Suprapubic skin (tissue), 4 donors: ENCODE data around the gene OR7A10. TPM values are rescaled to one million over a fixed set of nuclear protein-coding genes. Genes with fewer than 3 reads are reported as not detected.

Experiments
- DNase-seq, 2 donors: peaks; one replicate each; pipeline ENCODE4 v3.0.0-alpha.2; 2019; ENCODE audit warnings: low spot score in 2 of 2
- H3K27ac ChIP-seq: fragments of 200-600 bp; sonication (generic); one replicate; pipeline ENCODE4 v1.5.1; 2019
- H3K27me3 ChIP-seq: fragments of 200-600 bp; sonication (generic); one replicate; pipeline ENCODE4 v1.5.1; 2019
- H3K36me3 ChIP-seq: fragments of 200-600 bp; sonication (generic); one replicate; pipeline ENCODE4 v1.5.1; 2019
- H3K4me1 ChIP-seq: fragments of 200-600 bp; sonication (generic); one replicate; pipeline ENCODE4 v1.5.1; 2019
- H3K4me3 ChIP-seq: fragments of 200-600 bp; sonication (generic); one replicate; pipeline ENCODE4 v1.5.1; 2019; ENCODE audit warnings: mild to moderate bottlenecking
- H3K9me3 ChIP-seq: fragments of 200-600 bp; sonication (generic); one replicate; pipeline ENCODE4 v1.5.1; 2019
- EP300 ChIP-seq: sonication (generic); formaldehyde crosslinking; IDR thresholded peaks from one replicate; pipeline ENCODE4 v1.6.1; 2017; ENCODE audit warnings: antibody characterized with exemption
- POLR2A ChIP-seq, 2 donors: fragments of 450-650 bp; IDR thresholded peaks; one replicate each; pipeline ENCODE4 v1.6.1; 2017; ENCODE audit warnings: antibody characterized with exemption in 2 of 2, mild to moderate bottlenecking in 2 of 2, moderate library complexity in 2 of 2
- POLR2AphosphoS5 ChIP-seq, 3 donors: sonication (generic); formaldehyde crosslinking; IDR thresholded peaks; one replicate each; pipeline ENCODE4 v1.6.1; 2017; ENCODE audit warnings: antibody characterized with exemption in 3 of 3
- WGBS: methylation state at CpG from one replicate; pipeline ENCODE4 v1.1.5; 2018; 5-methylcytosine and 5-hydroxymethylcytosine counted together
- total RNA-seq, 4 donors: library from RNA; depleted of rRNA; stranded (reverse); fragments of >200 nt; gene quantifications; one replicate each; pipeline ENCODE4 v1.1.0, GENCODE V29; 2016
- TF ChIP-seq, protein P1 (sequence below), 2 donors: fragments of 200-600 bp in 1 of 2; fragments of 450-650 bp in 1 of 2; sonication (generic) in 1 of 2; IDR thresholded peaks; one replicate each; pipeline ENCODE4 v1.5.1; 2016 to 2019; ENCODE audit warnings: antibody characterized with exemption in 2 of 2, mild to moderate bottlenecking in 1 of 2, moderate library complexity in 1 of 2

The OR7A10 gene
- total RNA-seq, result not detected

DNA sequence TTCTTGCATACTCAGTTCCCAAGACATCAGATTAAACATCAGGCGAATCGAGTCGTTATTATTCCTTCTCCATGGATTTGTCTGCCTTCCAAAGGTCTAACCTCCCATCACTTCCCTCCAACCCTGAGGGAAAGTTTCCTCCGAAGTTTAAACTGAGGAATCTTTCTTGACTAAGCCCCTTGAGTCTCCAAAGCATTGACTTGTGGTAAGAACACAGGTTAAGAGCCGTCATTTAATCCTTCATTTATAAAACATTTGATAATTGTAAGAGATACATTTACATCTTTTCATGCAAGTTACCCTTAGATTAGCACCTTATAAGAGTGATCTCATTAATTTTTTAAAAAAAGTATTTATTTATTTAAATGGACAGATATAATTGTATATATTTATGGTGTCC, at the start of gene OR7A10:
OR7A10 (minus strand) TSS at position 101 of the 400 bp plus-strand sequence. CDS start 7,045 bp downstream, outside the sequence.
- WGBS, result 77% methylated on average over 5 of the region's 5 CpGs
- Histone ChIP-seq H3K4me1 (no peaks in the 10 kb centered on the region), H3K9me3 (no peaks in the 10 kb centered on the region), H3K27me3 (peaks cover 14% of the 10 kb centered on the region), H3K4me3 (no peak within 1 kb of the TSS), H3K27ac (no peak within 1 kb of the TSS), H3K36me3 (no peaks in the 10 kb centered on the region)
- TF ChIP-seq EP300 (no peak), POLR2A (IDR thresholded peaks at IDR 0.05) (no peak), POLR2AphosphoS5 (IDR thresholded peaks at IDR 0.05) (no peak)
- TF ChIP-seq, protein P1, sequence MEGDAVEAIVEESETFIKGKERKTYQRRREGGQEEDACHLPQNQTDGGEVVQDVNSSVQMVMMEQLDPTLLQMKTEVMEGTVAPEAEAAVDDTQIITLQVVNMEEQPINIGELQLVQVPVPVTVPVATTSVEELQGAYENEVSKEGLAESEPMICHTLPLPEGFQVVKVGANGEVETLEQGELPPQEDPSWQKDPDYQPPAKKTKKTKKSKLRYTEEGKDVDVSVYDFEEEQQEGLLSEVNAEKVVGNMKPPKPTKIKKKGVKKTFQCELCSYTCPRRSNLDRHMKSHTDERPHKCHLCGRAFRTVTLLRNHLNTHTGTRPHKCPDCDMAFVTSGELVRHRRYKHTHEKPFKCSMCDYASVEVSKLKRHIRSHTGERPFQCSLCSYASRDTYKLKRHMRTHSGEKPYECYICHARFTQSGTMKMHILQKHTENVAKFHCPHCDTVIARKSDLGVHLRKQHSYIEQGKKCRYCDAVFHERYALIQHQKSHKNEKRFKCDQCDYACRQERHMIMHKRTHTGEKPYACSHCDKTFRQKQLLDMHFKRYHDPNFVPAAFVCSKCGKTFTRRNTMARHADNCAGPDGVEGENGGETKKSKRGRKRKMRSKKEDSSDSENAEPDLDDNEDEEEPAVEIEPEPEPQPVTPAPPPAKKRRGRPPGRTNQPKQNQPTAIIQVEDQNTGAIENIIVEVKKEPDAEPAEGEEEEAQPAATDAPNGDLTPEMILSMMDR (IDR thresholded peaks at IDR 0.05), result no peak
- DNase-seq, result no peak

DNA sequence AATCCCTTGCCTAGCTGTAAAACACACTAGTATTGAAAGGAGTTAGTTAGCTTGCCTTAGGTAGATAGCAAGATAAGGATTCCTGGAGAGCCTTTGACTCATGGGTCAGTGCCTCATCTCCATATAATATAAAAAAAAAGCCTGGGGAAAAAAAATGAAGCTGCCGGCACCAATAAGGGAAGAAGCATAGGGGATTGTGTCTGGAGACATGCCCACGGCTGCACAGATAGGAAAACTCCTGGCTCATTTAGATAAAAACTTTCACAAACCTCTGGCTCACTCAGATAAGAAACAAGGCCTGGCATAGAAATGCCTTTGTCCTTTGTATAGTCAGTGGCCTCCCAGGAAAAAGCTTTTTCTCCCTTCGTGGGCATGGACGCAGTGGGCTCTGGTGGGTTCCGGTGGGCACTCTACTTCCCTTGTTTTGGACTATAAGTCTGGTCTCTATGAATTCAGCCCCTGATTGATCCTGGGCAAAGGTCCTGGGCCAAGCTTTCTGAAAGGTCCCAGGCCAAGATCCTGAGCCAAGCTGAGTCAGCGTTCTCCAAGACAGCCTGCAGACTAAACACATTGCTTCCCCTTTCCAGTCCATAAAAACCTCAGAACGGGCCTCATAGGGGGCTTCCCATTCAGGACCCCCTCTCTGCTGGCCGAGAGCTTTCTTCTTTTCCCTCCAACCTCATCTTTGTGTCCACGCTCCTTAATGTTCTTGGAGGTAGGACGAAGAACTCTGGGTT, 42.1 kb upstream of the OR7A10 start:
- 66% methylated on average over 10 of the region's 10 CpGs for WGBS

DNA sequence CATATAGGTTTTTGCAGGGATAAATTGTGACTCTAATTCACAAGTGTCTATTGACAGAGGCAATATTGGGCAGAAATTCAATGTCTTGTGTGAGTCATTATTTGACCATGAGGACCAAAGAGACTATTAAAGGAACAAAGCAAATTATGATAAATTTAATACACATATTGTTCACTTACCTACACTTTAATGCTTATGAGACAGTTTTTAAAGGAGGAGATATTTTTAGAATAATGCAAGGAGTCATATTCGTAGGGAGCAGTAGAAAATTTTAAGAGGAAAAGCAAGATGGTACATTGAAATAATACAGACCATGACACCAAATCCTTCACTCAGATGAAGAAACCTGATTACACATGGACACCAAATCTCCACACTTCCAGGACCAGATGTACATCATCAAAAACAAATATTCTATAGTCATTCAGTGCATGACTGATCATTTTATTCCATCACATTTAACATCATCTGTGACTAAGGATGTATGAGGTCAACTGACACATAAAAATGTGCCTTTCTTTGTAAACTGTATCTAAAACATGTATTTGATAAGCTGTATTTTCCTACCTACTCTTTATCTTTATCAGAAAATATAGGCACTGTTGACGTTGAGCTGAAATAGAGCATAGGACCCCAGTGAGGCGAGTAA, 41.4 kb upstream of the OR7A10 start:
- Histone ChIP-seq H3K27ac (no peak overlapping the region), H3K4me3 (no peak overlapping the region), H3K4me1 (peaks cover 9% of the 10 kb centered on the region), H3K27me3 (peaks cover 11% of the 10 kb centered on the region), H3K9me3 (no peaks in the 10 kb centered on the region), H3K36me3 (no peaks in the 10 kb centered on the region)
- WGBS, result 83% methylated on average over 3 of the region's 3 CpGs
- TF ChIP-seq EP300 (no peak), POLR2A (IDR thresholded peaks at IDR 0.05) (no peak), POLR2AphosphoS5 (IDR thresholded peaks at IDR 0.05) (no peak)
- TF ChIP-seq, protein P1 (IDR thresholded peaks at IDR 0.05), result no peak
- DNase-seq, result no peak

More for the DNA sequence above, 42.1 kb upstream of the OR7A10 start:
- Histone ChIP-seq H3K27ac (no peak overlapping the region), H3K9me3 (no peaks in the 10 kb centered on the region), H3K27me3 (peaks cover 11% of the 10 kb centered on the region), H3K36me3 (no peaks in the 10 kb centered on the region), H3K4me1 (peaks cover 9% of the 10 kb centered on the region), H3K4me3 (no peak overlapping the region)
- TF ChIP-seq EP300 (no peak), POLR2AphosphoS5 (IDR thresholded peaks at IDR 0.05) (no peak), POLR2A (IDR thresholded peaks at IDR 0.05) (no peak)
- TF ChIP-seq, protein P1 (IDR thresholded peaks at IDR 0.05), result no peak
- no peak for DNase-seq

DNA sequence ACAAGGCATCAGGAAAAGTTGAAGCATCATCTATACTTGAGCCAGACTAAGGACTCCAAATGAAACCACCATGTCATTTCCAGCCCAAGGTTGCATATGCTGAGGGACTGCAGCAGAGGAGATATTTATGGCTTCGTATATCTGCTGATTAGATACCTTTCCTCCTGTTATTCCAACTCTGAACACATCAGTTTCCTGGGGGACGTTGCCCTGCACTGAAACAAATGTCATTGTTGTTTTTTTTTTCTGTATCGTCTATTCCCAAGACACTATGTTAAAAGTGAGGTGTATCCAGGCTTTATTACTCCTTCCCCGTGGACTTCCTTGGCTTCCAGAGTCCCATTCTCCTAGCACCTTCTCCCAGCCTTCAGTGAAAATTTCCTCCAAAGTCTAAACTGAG, 37.3 kb upstream of the OR7A10 start, which contains the start of gene OR7A17:
OR7A17 (minus strand) TSS at position 101 of the 400 bp plus-strand sequence. CDS start 4,777 bp downstream, outside the sequence.
- Histone ChIP-seq H3K4me3 (no peak within 1 kb of the TSS), H3K27me3 (no peaks in the 10 kb centered on the region), H3K36me3 (no peaks in the 10 kb centered on the region), H3K27ac (no peak within 1 kb of the TSS), H3K9me3 (no peaks in the 10 kb centered on the region), H3K4me1 (peaks cover 9% of the 10 kb centered on the region)
- WGBS, result 69% methylated on average over 4 of the region's 4 CpGs
- DNase-seq, result no peak
- TF ChIP-seq, protein P1 (IDR thresholded peaks at IDR 0.05), result no peak
- TF ChIP-seq EP300, result no peak
- TF ChIP-seq POLR2A (IDR thresholded peaks at IDR 0.05), result no peak
- no peak for TF ChIP-seq POLR2AphosphoS5 (IDR thresholded peaks at IDR 0.05)

DNA sequence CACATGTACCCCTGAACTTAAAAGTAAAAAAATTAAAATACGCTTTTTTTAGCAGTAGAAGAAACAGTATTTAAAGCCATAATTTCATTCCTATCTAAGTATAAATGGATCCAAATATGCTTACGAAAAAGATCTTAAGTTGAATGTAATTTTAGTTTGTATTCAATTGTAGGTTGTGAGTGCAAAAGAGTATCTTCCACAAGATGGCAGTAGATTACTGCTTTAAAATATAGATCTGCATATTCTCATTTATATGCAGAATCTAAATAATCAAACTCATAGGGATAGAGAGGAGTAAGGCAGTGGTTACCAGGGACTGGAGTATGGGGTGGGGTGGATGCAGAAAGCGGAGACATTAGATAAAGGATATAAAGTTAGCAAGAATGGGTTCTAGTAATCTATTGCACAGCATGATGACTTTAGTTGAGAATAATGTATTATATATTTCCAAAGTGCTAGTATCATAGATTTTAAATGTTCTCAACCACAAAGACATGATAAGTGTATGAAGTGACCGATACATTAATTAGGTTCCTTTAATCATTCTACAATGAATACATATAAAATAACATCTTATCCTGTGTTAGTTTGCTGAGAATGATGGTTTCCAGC, 23.0 kb upstream of the OR7A10 start:
- Histone ChIP-seq H3K9me3 (no peaks in the 10 kb centered on the region), H3K4me3 (no peak overlapping the region), H3K36me3 (no peaks in the 10 kb centered on the region), H3K4me1 (no peaks in the 10 kb centered on the region), H3K27me3 (peaks cover 11% of the 10 kb centered on the region), H3K27ac (no peak overlapping the region)
- TF ChIP-seq, protein P1 (IDR thresholded peaks at IDR 0.05), result no peak
- TF ChIP-seq POLR2A (IDR thresholded peaks at IDR 0.05) (no peak), EP300 (no peak), POLR2AphosphoS5 (IDR thresholded peaks at IDR 0.05) (no peak)
- 61% methylated on average over 4 of the region's 4 CpGs for WGBS
- no peak for DNase-seq
